OCI-LY3 (cell line): ENCODE measurements around the gene SRPK2.
A peak's percentile ranks its signal among the peaks of the same experiment; 100 is the strongest.

ENCODE experiments used
- H2AFZ ChIP-seq: fragments of 200-600, 300-600 bp; shearing (Covaris generic); 2 replicates; pipeline ENCODE4 v1.6.0; 2014; ENCODE audit warnings: antibody characterized with exemption, low read depth, low read length
- H3K27ac ChIP-seq: fragments of 200-600, 300-600 bp; sonication (generic); 2 replicates; pipeline ENCODE4 v1.5.1; 2014; ENCODE audit warnings: mild to moderate bottlenecking, low read length, moderate library complexity, mixed read lengths
- H3K27me3 ChIP-seq: fragments of 200-600, 300-600 bp; sonication (generic); 2 replicates; pipeline ENCODE4 v1.6.1; 2014; ENCODE audit warnings: low read depth, low read length, mixed read lengths
- H3K36me3 ChIP-seq: fragments of 200-600, 300-600 bp; sonication (generic); replicated peaks from 2 replicates; pipeline ENCODE3; 2014; ENCODE audit warnings: low read depth, low read length, mixed read lengths
- H3K4me1 ChIP-seq: fragments of 300-600, 200-600 bp; sonication (generic); 2 replicates; pipeline ENCODE4 v1.6.1; 2014; ENCODE audit warnings: low read length, mixed read lengths
- H3K4me2 ChIP-seq: fragments of 200-600, 300-600 bp; sonication (generic); 2 replicates; pipeline ENCODE4 v1.6.1; 2014; ENCODE audit warnings: low read length, mixed read lengths
- H3K4me3 ChIP-seq: fragments of 300-600, 200-600 bp; sonication (generic); 2 replicates; pipeline ENCODE4 v1.5.1; 2014; ENCODE audit warnings: antibody characterized with exemption, mild to moderate bottlenecking, low read length, moderate library complexity
- H3K79me2 ChIP-seq: fragments of 300-600, 200-600 bp; shearing (Covaris generic); 2 replicates; pipeline ENCODE4 v1.6.1; 2014; ENCODE audit warnings: mild to moderate bottlenecking, low read length, mixed read lengths
- H3K9ac ChIP-seq: fragments of 300-600, 200-600 bp; shearing (Covaris generic); 2 replicates; pipeline ENCODE4 v1.6.0; 2014; ENCODE audit warnings: mild to moderate bottlenecking, low read length, moderate library complexity
- H3K9me3 ChIP-seq: fragments of 200-600, 300-600 bp; shearing (Covaris generic); 2 replicates; pipeline ENCODE4 v1.6.1; 2014; ENCODE audit warnings: low read length, mixed read lengths; ENCODE audit not compliant: insufficient read depth
- H4K20me1 ChIP-seq: fragments of 200-600, 300-600 bp; sonication (generic); 2 replicates; pipeline ENCODE4 v1.6.1; 2016; ENCODE audit warnings: low read length, mixed read lengths; ENCODE audit not compliant: insufficient read depth
- EZH2phosphoT487 ChIP-seq: fragments of 200-600 bp; shearing (Covaris generic); IDR thresholded peaks from 2 replicates; pipeline ENCODE4 v1.6.1; 2018; ENCODE audit warnings: antibody characterized with exemption, mixed run types, low read depth
- TF ChIP-seq, protein P1 (sequence below): fragments of 200-600, 300-600 bp; sonication (generic); IDR thresholded peaks from 2 replicates; pipeline ENCODE4 v1.5.1; 2014; ENCODE audit warnings: antibody characterized with exemption, low read length, low read depth

Gene SRPK2

DNA sequence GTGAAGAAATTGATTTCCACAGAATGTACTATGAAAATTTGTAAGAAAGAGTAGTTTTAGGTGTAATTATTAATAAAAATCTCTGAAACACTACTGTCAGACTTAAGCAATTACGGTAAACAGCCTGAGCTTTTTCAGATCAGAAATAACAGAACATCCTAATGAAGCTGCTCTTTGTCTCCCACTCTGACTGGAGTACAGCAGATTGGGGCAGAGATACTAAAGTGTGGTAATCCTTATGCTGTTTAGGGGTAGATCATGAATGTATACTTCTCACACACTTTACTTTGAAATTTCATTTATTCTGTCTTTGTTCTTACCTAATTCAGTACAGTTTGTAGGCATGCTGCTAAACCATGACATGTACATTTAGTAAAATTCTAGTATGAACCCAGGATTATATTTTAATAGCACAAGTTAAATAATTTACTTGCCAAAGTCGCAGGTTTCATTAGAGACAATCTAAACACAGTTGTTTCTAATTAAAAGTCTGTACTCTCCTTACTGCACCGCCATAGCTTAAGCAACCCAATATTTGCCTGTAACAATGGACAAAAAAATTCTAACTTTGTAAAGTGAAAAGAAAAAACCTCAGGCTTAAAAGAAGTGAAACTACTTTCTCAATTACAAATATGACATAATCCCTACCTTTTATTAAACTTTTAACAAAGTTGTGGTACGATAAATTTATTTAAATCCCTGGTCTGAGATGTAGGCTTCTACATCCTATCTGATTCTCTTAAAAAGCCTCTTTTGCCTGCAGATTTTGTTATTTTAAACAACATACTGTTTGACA lies 286.0 kb downstream of the SRPK2 start:
- Histone ChIP-seq H3K27ac (peak overlapping the region; percentile 38), H4K20me1 (peaks cover 41% of the 10 kb centered on the region), H3K4me2 (peak overlapping the region; percentile 47), H3K4me1 (peaks cover 49% of the 10 kb centered on the region), H3K36me3 (peaks cover 59% of the 10 kb centered on the region), H3K4me3 (no peak overlapping the region), H2AFZ (no peak overlapping the region), H3K79me2 (peaks cover 33% of the 10 kb centered on the region), H3K9ac (peak overlapping the region; percentile 6; the same call in 1 of the 2 replicates), H3K27me3 (no peaks in the 10 kb centered on the region), H3K9me3 (no peaks in the 10 kb centered on the region)
- TF ChIP-seq, protein P1, sequence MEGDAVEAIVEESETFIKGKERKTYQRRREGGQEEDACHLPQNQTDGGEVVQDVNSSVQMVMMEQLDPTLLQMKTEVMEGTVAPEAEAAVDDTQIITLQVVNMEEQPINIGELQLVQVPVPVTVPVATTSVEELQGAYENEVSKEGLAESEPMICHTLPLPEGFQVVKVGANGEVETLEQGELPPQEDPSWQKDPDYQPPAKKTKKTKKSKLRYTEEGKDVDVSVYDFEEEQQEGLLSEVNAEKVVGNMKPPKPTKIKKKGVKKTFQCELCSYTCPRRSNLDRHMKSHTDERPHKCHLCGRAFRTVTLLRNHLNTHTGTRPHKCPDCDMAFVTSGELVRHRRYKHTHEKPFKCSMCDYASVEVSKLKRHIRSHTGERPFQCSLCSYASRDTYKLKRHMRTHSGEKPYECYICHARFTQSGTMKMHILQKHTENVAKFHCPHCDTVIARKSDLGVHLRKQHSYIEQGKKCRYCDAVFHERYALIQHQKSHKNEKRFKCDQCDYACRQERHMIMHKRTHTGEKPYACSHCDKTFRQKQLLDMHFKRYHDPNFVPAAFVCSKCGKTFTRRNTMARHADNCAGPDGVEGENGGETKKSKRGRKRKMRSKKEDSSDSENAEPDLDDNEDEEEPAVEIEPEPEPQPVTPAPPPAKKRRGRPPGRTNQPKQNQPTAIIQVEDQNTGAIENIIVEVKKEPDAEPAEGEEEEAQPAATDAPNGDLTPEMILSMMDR = no peak
- no peak for TF ChIP-seq EZH2phosphoT487

DNA sequence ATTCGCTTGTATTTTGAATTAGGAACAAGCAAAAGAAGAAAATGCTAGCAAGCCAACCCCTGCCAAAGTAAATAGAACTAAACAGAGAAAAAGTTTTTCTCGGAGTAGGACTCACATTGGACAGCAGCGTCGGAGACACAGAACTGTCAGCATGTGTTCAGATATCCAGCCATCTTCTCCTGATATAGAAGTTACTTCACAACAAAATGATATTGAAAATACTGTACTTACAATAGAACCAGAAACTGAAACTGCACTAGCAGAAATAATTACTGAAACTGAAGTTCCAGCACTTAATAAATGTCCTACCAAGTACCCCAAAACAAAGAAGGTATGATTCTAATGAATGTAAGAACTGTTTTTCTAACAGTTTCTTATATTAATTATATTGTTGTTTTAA lies 286.9 kb downstream of the SRPK2 start:
- Histone ChIP-seq H3K36me3 (peaks cover 55% of the 10 kb centered on the region), H3K27me3 (no peaks in the 10 kb centered on the region), H3K4me1 (peaks cover 49% of the 10 kb centered on the region), H3K79me2 (peaks cover 28% of the 10 kb centered on the region), H3K4me2 (peak overlapping the region; percentile 47), H3K9ac (no peak overlapping the region), H3K27ac (no peak overlapping the region), H3K4me3 (no peak overlapping the region), H3K9me3 (no peaks in the 10 kb centered on the region), H2AFZ (no peak overlapping the region), H4K20me1 (peaks cover 43% of the 10 kb centered on the region)
- TF ChIP-seq, protein P1 = no peak
- TF ChIP-seq EZH2phosphoT487 = no peak

DNA sequence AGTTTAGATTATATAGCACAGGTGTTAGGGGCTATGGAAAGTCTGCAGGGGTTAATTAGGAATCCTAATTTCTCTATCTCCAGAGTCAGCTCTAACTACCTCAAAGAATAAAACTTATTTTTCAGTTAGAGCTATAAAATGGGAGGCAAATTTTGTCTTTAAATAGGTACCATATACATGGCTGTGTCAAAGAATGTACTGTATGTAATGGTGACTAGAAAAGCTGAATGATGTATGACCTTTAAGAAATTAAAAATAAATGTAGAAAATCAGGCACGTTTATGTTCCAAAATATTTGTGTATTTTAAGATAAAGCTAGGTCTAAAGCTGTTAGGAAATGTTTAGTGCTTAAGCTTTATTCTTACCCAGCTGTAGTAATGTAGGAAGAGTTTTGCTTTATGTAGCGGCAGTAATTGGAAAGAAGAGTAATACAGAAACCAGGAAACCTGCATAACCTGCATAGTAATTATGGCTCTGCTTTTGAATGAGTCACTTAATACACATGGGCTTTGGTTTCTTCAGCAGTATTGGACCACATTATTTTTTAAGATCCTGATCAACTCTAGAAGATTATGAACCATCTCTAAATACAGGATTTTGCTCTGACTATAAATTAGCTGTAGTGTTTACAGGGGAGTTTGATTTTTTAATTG lies 289.7 kb downstream of the SRPK2 start:
- Histone ChIP-seq H3K4me1 (peaks cover 49% of the 10 kb centered on the region), H4K20me1 (peaks cover 57% of the 10 kb centered on the region), H3K9ac (no peak overlapping the region), H3K9me3 (no peaks in the 10 kb centered on the region), H3K27ac (no peak overlapping the region), H3K36me3 (peaks cover 42% of the 10 kb centered on the region), H3K79me2 (peaks cover 40% of the 10 kb centered on the region), H3K4me3 (no peak overlapping the region), H2AFZ (no peak overlapping the region), H3K27me3 (no peaks in the 10 kb centered on the region), H3K4me2 (peak overlapping the region; percentile 44)
- TF ChIP-seq, protein P1 = no peak
- TF ChIP-seq EZH2phosphoT487 = no peak

DNA sequence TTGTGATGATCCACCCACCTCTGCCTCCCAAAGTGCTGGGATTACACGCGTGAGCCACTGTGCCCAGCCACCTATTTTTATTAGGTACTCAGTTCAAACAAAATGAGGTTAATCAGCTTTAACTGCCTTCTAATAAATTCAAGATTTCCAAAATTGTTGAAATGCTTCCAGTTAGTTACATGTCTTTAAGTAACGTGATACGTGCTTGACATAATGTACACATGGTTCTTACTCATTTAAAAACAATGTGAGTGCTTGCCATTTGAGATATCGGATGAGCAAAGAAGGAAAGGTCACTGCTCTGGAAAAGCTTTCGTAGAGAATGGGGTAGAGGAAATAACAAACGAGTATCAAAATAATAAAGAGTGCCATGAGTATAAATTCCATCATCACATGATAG lies 291.1 kb downstream of the SRPK2 start:
- no peak overlapping the region for H3K27ac ChIP-seq
- peaks cover 33% of the 10 kb centered on the region for H3K79me2 ChIP-seq
- no peak overlapping the region for H3K4me3 ChIP-seq
- H3K27me3 ChIP-seq = no peaks in the 10 kb centered on the region
- H3K9ac ChIP-seq = no peak overlapping the region
- H3K4me2 ChIP-seq = no peak overlapping the region
- TF ChIP-seq, protein P1 = no peak
- TF ChIP-seq EZH2phosphoT487 = no peak
- peaks cover 58% of the 10 kb centered on the region for H4K20me1 ChIP-seq
- peaks cover 41% of the 10 kb centered on the region for H3K4me1 ChIP-seq
- no peak overlapping the region for H2AFZ ChIP-seq
- no peaks in the 10 kb centered on the region for H3K9me3 ChIP-seq
- peaks cover 36% of the 10 kb centered on the region for H3K36me3 ChIP-seq
